ENCODE data around the gene OR2M3.

DNA sequence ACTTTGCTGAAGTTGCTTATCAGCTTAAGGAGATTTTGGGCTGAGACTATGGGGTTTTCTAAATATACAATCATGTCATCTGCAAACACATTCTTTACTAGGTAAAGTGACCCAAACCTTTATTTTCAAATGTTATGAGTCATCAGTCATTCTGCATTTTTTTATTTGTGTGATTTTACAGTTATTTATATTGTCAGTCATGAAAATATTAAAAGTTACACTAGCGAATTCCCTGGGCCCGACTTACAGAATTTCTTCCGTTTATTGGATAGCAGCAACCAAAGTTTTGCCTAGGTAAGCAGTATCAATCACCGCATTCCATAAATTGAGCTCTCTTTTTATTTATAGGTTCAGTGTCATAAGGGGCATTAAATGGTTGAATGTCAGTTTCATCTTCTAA lies 38.3 kb upstream of the OR2M3 start:
- TF ChIP-seq POLR2A (IDR thresholded peaks at IDR 0.05) (no peak), CTCF (IDR thresholded peaks at IDR 0.05) (no peak), EP300 (IDR thresholded peaks at IDR 0.05) (no peak)

Measured in tibial nerve (tissue), 4 donors.